Activated CD8-positive, alpha-beta T cell treated with anti-CD3 and anti-CD28 coated beads for 36 hours (primary cell): ENCODE measurements around the gene HAVCR1. TPM values are rescaled to one million over a fixed set of nuclear protein-coding genes. Genes with fewer than 3 reads are reported as not detected.
"Not testable (repeated sequence)": the region's sequence is repeated elsewhere in the genome, so short reads cannot be mapped to it uniquely, and the experiment has no call there.

Experiments used
- ATAC-seq: fragments of 200-7000 bp; cut with Tn5 transposase; one replicate; pipeline ENCODE4 v1.10.0; 2021; ENCODE audit warnings: mild to moderate bottlenecking, moderate library complexity
- CTCF ChIA-PET: fragments of 350-600 bp; sonication (Branson Sonifier 250); formaldehyde crosslinking; loops from one replicate; lab custom pipeline; 2021; ENCODE audit warnings: antibody characterized with exemption; lab: Charles Lee
- POLR2A ChIA-PET: fragments of 350-600 bp; sonication (Branson Sonifier 250); formaldehyde crosslinking; loops from one replicate; lab custom pipeline; 2021; ENCODE audit warnings: antibody characterized with exemption; lab: Charles Lee
- DNase-seq: peaks from one replicate; pipeline ENCODE4 v3.0.0-alpha.2; 2020
- H3K27ac Mint-ChIP-seq: one replicate; pipeline ENCODE4 v1.8.0; 2021; ENCODE audit warnings: mild to moderate bottlenecking, mixed read lengths
- H3K27me3 Mint-ChIP-seq: one replicate; pipeline ENCODE4 v1.8.0; 2021; ENCODE audit warnings: mixed read lengths
- H3K36me3 Mint-ChIP-seq: one replicate; pipeline ENCODE4 v1.8.0; 2021; ENCODE audit warnings: low read depth, mixed read lengths
- H3K4me1 Mint-ChIP-seq: one replicate; pipeline ENCODE4 v1.8.0; 2021; ENCODE audit warnings: low read depth, mixed read lengths
- H3K4me3 Mint-ChIP-seq: one replicate; pipeline ENCODE4 v1.8.0; 2021; ENCODE audit warnings: mild to moderate bottlenecking, moderate library complexity, mixed read lengths
- H3K9me3 Mint-ChIP-seq: one replicate; pipeline ENCODE4 v1.8.0; 2021; ENCODE audit warnings: mixed read lengths
- CTCF ChIP-seq: fragments of 200-600 bp; IDR thresholded peaks from one replicate; pipeline ENCODE4 v1.8.0; 2022; ENCODE audit warnings: antibody characterized with exemption, mild to moderate bottlenecking
- intact Hi-C: fragments of 100-400 bp; cut with micrococcal nuclease; formaldehyde crosslinking; loops from one replicate; pipeline ENCODE4 v1.10.0; 2022
- total RNA-seq, 2 experiments: library from RNA; stranded (reverse); gene quantifications; one replicate each; pipeline ENCODE4 v1.2.3, GENCODE V29; 2021

Gene HAVCR1
- total RNA-seq, 2 experiments from 2014 or later: 0.54 TPM; not detected in 1

- Mint-ChIP-seq H3K9me3 (no peaks in the 10 kb centered on the region), H3K36me3 (no peaks in the 10 kb centered on the region), H3K27me3 (no peaks in the 10 kb centered on the region), H3K27ac (peak overlapping the region; percentile 35), H3K4me3 (no peak overlapping the region), H3K4me1 (peaks cover 51% of the 10 kb centered on the region)
- no peak for TF ChIP-seq CTCF
- POLR2A ChIA-PET: interaction anchor here (1.4 kb wide), 1 partner anchor 172 kb away, joined by 5 read pairs; no protein-coding TSS in a partner anchor
- intact Hi-C loops: no loop called here
- DNase-seq (peak; percentile 56), ATAC-seq (peak; percentile 90)
- CTCF ChIA-PET: interaction anchor here (1.0 kb wide), 1 partner anchor 86 kb away, joined by 3 read pairs; no protein-coding TSS in a partner anchor
Measured at GRCh38 chr5:157046041-157046440, 12.9 kb downstream of the HAVCR1 start.

GRCh38 chr5:157045601-157046000 is 13.3 kb downstream of the HAVCR1 start:
- no peak for DNase-seq
- intact Hi-C loops: no loop called here
- H3K9me3 Mint-ChIP-seq: no peaks in the 10 kb centered on the region
- H3K4me1 Mint-ChIP-seq: peaks cover 46% of the 10 kb centered on the region
- ChIA-PET POLR2A (interaction anchor here (0.6 to 1.4 kb wide), 2 partner anchors 13 to 173 kb away, joined by 4 to 5 read pairs; partner anchors contain the start of gene HAVCR1), CTCF (interaction anchor here (0.7 kb wide), 1 partner anchor 20 kb away, joined by 3 read pairs; no protein-coding TSS in a partner anchor)
- TF ChIP-seq CTCF: no peak
- H3K27ac Mint-ChIP-seq: no peak overlapping the region
- no peaks in the 10 kb centered on the region for H3K27me3 Mint-ChIP-seq
- H3K4me3 Mint-ChIP-seq: no peak overlapping the region
- peak; percentile 9 for ATAC-seq
- no peaks in the 10 kb centered on the region for H3K36me3 Mint-ChIP-seq

GRCh38 chr5:157038568-157039187 is 20.2 kb downstream of the HAVCR1 start:
- H3K4me3 Mint-ChIP-seq: no peak overlapping the region
- H3K27ac Mint-ChIP-seq: no peak overlapping the region
- no peaks in the 10 kb centered on the region for H3K36me3 Mint-ChIP-seq
- H3K27me3 Mint-ChIP-seq: no peaks in the 10 kb centered on the region
- peaks cover 13% of the 10 kb centered on the region for H3K4me1 Mint-ChIP-seq
- no peak for TF ChIP-seq CTCF
- DNase-seq (no peak), ATAC-seq (peak; percentile 47)
- intact Hi-C loops: no loop called here
- H3K9me3 Mint-ChIP-seq: no peaks in the 10 kb centered on the region
- CTCF ChIA-PET: interaction anchor here (1.1 to 1.7 kb wide), 2 partner anchors 8 to 70 kb away, joined by 3 to 5 read pairs; partner anchors contain the start of gene HAVCR2
- POLR2A ChIA-PET: interaction anchor here (1.2 kb wide), 1 partner anchor 9 kb away, joined by 3 read pairs; no protein-coding TSS in a partner anchor

GRCh38 chr5:157034106-157035072 is 24.5 kb downstream of the HAVCR1 start:
- H3K4me3 Mint-ChIP-seq, DNase-seq, H3K36me3 Mint-ChIP-seq, H3K9me3 Mint-ChIP-seq, H3K27ac Mint-ChIP-seq, H3K27me3 Mint-ChIP-seq, intact Hi-C loops, ATAC-seq: not testable (repeated sequence)
- peaks cover 38% of the 10 kb centered on the region for H3K4me1 Mint-ChIP-seq
- ChIA-PET CTCF (interaction anchor here (1.2 kb wide), 1 partner anchor 9 kb away, joined by 3 read pairs; no protein-coding TSS in a partner anchor), POLR2A (interaction anchor here (0.5 kb wide), 1 partner anchor 96 kb away, joined by 3 read pairs; no protein-coding TSS in a partner anchor)

- ATAC-seq (no peak), DNase-seq (no peak)
- intact Hi-C loops: no loop called here
- no peak for TF ChIP-seq CTCF
- Mint-ChIP-seq H3K27me3 (no peaks in the 10 kb centered on the region), H3K27ac (no peak overlapping the region), H3K9me3 (no peaks in the 10 kb centered on the region), H3K4me3 (no peak overlapping the region), H3K36me3 (peaks cover 1% of the 10 kb centered on the region), H3K4me1 (peaks cover 40% of the 10 kb centered on the region)
- ChIA-PET CTCF (interaction anchor here (1.2 kb wide), 1 partner anchor 99 kb away, joined by 3 read pairs; no protein-coding TSS in a partner anchor), POLR2A (no interaction called here)
Measured at GRCh38 chr5:157033071-157033583, 25.8 kb downstream of the HAVCR1 start.
